H1 (cell line): ENCODE results near the gene CLPSL2. TPM values are rescaled to one million over a fixed set of nuclear protein-coding genes. Genes with fewer than 3 reads are reported as not detected.

Experiments used
- CTCF ChIA-PET: fragments of 300-600 bp; sonication (Branson Sonifier 250); formaldehyde crosslinking; loops from one replicate; lab custom pipeline; 2021; ENCODE audit not compliant: partially characterized antibody; lab: Charles Lee
- POLR2A ChIA-PET: fragments of 300-600 bp; sonication (Branson Sonifier 250); formaldehyde crosslinking; loops from one replicate; lab custom pipeline; 2021; ENCODE audit warnings: inconsistent platforms; ENCODE audit not compliant: partially characterized antibody; lab: Charles Lee
- DNase-seq, 2 experiments: peaks; one replicate each; pipeline versions ENCODE4 v3.0.0 to v3.0.0-alpha.2; 2010 to 2022; ENCODE audit warnings: low spot score in 2 of 2, low read depth in 1 of 2, mixed read lengths in 1 of 2
- FAIRE-seq: peaks from 2 replicates; lab custom pipeline; 2011; peaks lifted over from hg19 to GRCh38; lab: Jason Lieb, UNC
- H2AFZ ChIP-seq: 2 replicates; pipeline ENCODE4 v1.8.1; 2012; ENCODE audit warnings: low read length, inconsistent platforms
- H2AK5ac ChIP-seq: 2 replicates; pipeline ENCODE4 v1.6.1; 2013; ENCODE audit warnings: low read depth, low read length
- H2BK120ac ChIP-seq: replicated peaks from 2 replicates; pipeline ENCODE3; 2013; ENCODE audit warnings: low read depth, low read length, inconsistent platforms
- H2BK12ac ChIP-seq: 2 replicates; pipeline ENCODE4 v1.6.1; 2013; ENCODE audit warnings: low read depth, low read length
- H2BK15ac ChIP-seq: 2 replicates; pipeline ENCODE4 v1.6.1; 2013; ENCODE audit warnings: low read length
- H2BK20ac ChIP-seq: 2 replicates; pipeline ENCODE4 v1.6.1; 2013; ENCODE audit warnings: low read length
- H2BK5ac ChIP-seq: 2 replicates; pipeline ENCODE4 v1.6.1; 2013; ENCODE audit warnings: low read depth, low read length
- H3K14ac ChIP-seq: 2 replicates; pipeline ENCODE4 v1.6.1; 2013; ENCODE audit warnings: inconsistent platforms; ENCODE audit not compliant: insufficient read length
- H3K18ac ChIP-seq: 2 replicates; pipeline ENCODE4 v1.6.1; 2013; ENCODE audit warnings: low read length; ENCODE audit errors: extremely low read depth
- H3K23ac ChIP-seq: 2 replicates; pipeline ENCODE4 v1.6.1; 2013; ENCODE audit warnings: inconsistent platforms; ENCODE audit not compliant: insufficient read length
- H3K23me2 ChIP-seq: 2 replicates; pipeline ENCODE4 v1.6.1; 2013; ENCODE audit warnings: low read depth, low read length
- H3K27ac ChIP-seq: 2 replicates; pipeline ENCODE4 v1.6.1; 2011; ENCODE audit warnings: low read depth, low read length, inconsistent platforms
- H3K27me3 ChIP-seq, 4 experiments: replicated peaks in 1 of 4; 1 replicate in 1 of 4; 2 replicates in 3 of 4; pipeline versions ENCODE4 v1.6.1 to v1.8.1; 2011 to 2013; ENCODE audit warnings: low read length in 3 of 4, mild to moderate bottlenecking in 3 of 4, inconsistent platforms in 2 of 4, mixed read lengths in 2 of 4, moderate library complexity in 1 of 4; ENCODE audit not compliant: control insufficient read depth in 3 of 4, insufficient read depth in 3 of 4; ENCODE audit errors: extremely low read depth in 1 of 4
- H3K36me3 ChIP-seq, 4 experiments: 2 replicates each; pipeline versions ENCODE4 v1.6.1 to v1.8.1; 2011 to 2013; ENCODE audit warnings: mild to moderate bottlenecking in 4 of 4, low read length in 3 of 4, moderate library complexity in 2 of 4, control low read depth in 1 of 4, inconsistent platforms in 1 of 4; ENCODE audit not compliant: insufficient read depth in 4 of 4, control insufficient read depth in 2 of 4
- H3K4ac ChIP-seq: replicated peaks from 2 replicates; pipeline ENCODE3; 2013; ENCODE audit warnings: low read length, low read depth, mixed read lengths, inconsistent platforms; ENCODE audit not compliant: insufficient read length
- H3K4me1 ChIP-seq, 4 experiments: replicated peaks in 1 of 4; 1 replicate in 1 of 4; 2 replicates in 3 of 4; pipeline versions ENCODE4 v1.6.1 to v1.8.1; 2011 to 2013; ENCODE audit warnings: low read length in 3 of 4, inconsistent platforms in 2 of 4, mixed read lengths in 1 of 4; ENCODE audit not compliant: insufficient read depth in 4 of 4, control insufficient read depth in 3 of 4
- H3K4me2 ChIP-seq, 2 experiments: 2 replicates each; pipeline versions ENCODE4 v1.6.1 to v1.8.1; 2011 to 2013; ENCODE audit warnings: low read depth in 2 of 2, low read length in 2 of 2, control low read depth in 1 of 2, inconsistent platforms in 1 of 2, mild to moderate bottlenecking in 1 of 2; ENCODE audit not compliant: insufficient read depth in 1 of 2
- H3K4me3 ChIP-seq, 4 experiments: fragments of 200-600, 300-600 bp in 1 of 4; sonication (generic), shearing (Covaris generic), sonication (Bioruptor Twin) in 1 of 4; 2 replicates each; pipeline versions ENCODE4 v1.5.1 to v1.8.1; 2011 to 2016; ENCODE audit warnings: low read length in 4 of 4, low read depth in 3 of 4, control low read depth in 2 of 4, inconsistent platforms in 2 of 4, mild to moderate bottlenecking in 2 of 4, mixed read lengths in 1 of 4, moderate library complexity in 1 of 4; ENCODE audit not compliant: insufficient read depth in 2 of 4; ENCODE audit errors: extremely low read depth in 1 of 4
- H3K56ac ChIP-seq: replicated peaks from 2 replicates; pipeline ENCODE3; 2013; ENCODE audit warnings: low read depth, mild to moderate bottlenecking, mixed read lengths, low read length, inconsistent platforms; ENCODE audit not compliant: insufficient read length
- H3K79me1 ChIP-seq: 2 replicates; pipeline ENCODE4 v1.6.1; 2013; ENCODE audit warnings: low read depth, low read length, control low read depth
- H3K79me2 ChIP-seq, 2 experiments: 2 replicates each; pipeline versions ENCODE4 v1.6.1 to v1.8.1; 2012 to 2013; ENCODE audit warnings: low read length in 2 of 2, mild to moderate bottlenecking in 2 of 2, inconsistent platforms in 1 of 2; ENCODE audit not compliant: insufficient read depth in 2 of 2, control insufficient read depth in 1 of 2
- H3K9ac ChIP-seq, 4 experiments: replicated peaks in 1 of 4; 1 replicate in 1 of 4; 2 replicates in 3 of 4; pipeline versions ENCODE4 v1.6.1 to v1.8.1; 2011 to 2013; ENCODE audit warnings: low read depth in 3 of 4, low read length in 3 of 4, control low read depth in 2 of 4, mild to moderate bottlenecking in 2 of 4, moderate library complexity in 2 of 4, inconsistent platforms in 1 of 4; ENCODE audit errors: extremely low read depth in 1 of 4
- H3K9me3 ChIP-seq, 2 experiments: 2 replicates each; pipeline versions ENCODE4 v1.6.1 to v1.8.1; 2012 to 2013; ENCODE audit warnings: mild to moderate bottlenecking in 2 of 2, moderate library complexity in 2 of 2, control low read depth in 1 of 2, inconsistent platforms in 1 of 2, low read depth in 1 of 2, low read length in 1 of 2, mixed read lengths in 1 of 2; ENCODE audit not compliant: insufficient read depth in 2 of 2
- H4K20me1 ChIP-seq, 2 experiments: replicated peaks in 1 of 2; 2 replicates each; pipeline versions ENCODE3 to v1.8.1; 2011 to 2013; ENCODE audit warnings: inconsistent platforms in 2 of 2, low read length in 2 of 2, mild to moderate bottlenecking in 1 of 2; ENCODE audit not compliant: insufficient read depth in 2 of 2, control insufficient read depth in 1 of 2
- H4K5ac ChIP-seq: 2 replicates; pipeline ENCODE4 v1.6.1; 2013; ENCODE audit warnings: low read length, low read depth, mixed read lengths, inconsistent platforms; ENCODE audit not compliant: insufficient read length
- H4K8ac ChIP-seq: 2 replicates; pipeline ENCODE4 v1.8.0; 2013; ENCODE audit warnings: mild to moderate bottlenecking, moderate library complexity, low read length, inconsistent platforms; ENCODE audit not compliant: insufficient read depth; ENCODE audit errors: extremely low read depth
- H4K91ac ChIP-seq: replicated peaks from 2 replicates; pipeline ENCODE3; 2013; ENCODE audit warnings: low read length, mixed read lengths, inconsistent platforms; ENCODE audit not compliant: insufficient read length
- NANOG ChIP-seq: IDR thresholded peaks from 2 replicates; pipeline ENCODE4 v1.6.1; 2011; ENCODE audit warnings: low read length, low read depth, mild to moderate bottlenecking, inconsistent platforms; ENCODE audit not compliant: insufficient read depth, poor library complexity, severe bottlenecking
- SIX5 ChIP-seq: IDR thresholded peaks from 2 replicates; pipeline ENCODE4 v1.6.1; 2011; ENCODE audit warnings: mild to moderate bottlenecking, low read depth, low read length
- YY1 ChIP-seq: IDR thresholded peaks from 2 replicates; pipeline ENCODE4 v1.6.1; 2011; ENCODE audit warnings: low read depth, mild to moderate bottlenecking, low read length
- whole genome bisulfite sequencing, 2 experiments: shearing (Covaris generic) in 1 of 2; methylation state at CpG; one replicate each; pipeline versions ENCODE4 v1.1.6 to v1.1.7; 2013 to 2015; ENCODE audit warnings: low lambda C conversion rate in 2 of 2, mixed read lengths in 2 of 2, inconsistent platforms in 1 of 2, low coverage in 1 of 2, missing lambda C conversion rate in 1 of 2; ENCODE audit not compliant: insufficient replicate concordance in 2 of 2, insufficient coverage in 1 of 2, insufficient read length in 1 of 2; ENCODE audit errors: extremely low coverage in 1 of 2, missing lambda C conversion rate in 1 of 2; 5-methylcytosine and 5-hydroxymethylcytosine counted together
- polyA plus RNA-seq, 7 experiments: library from polyadenylated mRNA; depleted of rRNA in 3 of 7; stranded (reverse) in 5 of 7; unstranded in 2 of 7; fragments of >200 nt in 5 of 7; fragments of 200-250 nt in 2 of 7; gene quantifications; 1 replicate in 5 of 7; 2 replicates in 1 of 7; 4 replicates in 1 of 7; pipeline versions ENCODE4 v1.2.1 to v1.2.3, GENCODE V29; 2011 to 2013; ENCODE audit warnings: missing spikeins in 2 of 7, mixed read lengths in 2 of 7
- total RNA-seq: library from RNA; stranded (reverse); fragmentation: NEBNext Ultra II Directional; extraction: Animal tissue kit (Norgen Biotek cat#: 25700); gene quantifications from 2 replicates; pipeline ENCODE4 v1.2.1, GENCODE V29; 2021
- TF ChIP-seq, protein P1 (sequence below): IDR thresholded peaks from 2 replicates; pipeline ENCODE4 v1.6.1; 2011; ENCODE audit warnings: low read length, improper control_type of control experiment

The CLPSL2 gene
- total and polyA plus RNA-seq, 2 of the 8 experiments (the other 6 are each of a cell fraction or from before 2014, with no cell fraction given), result 1.4 to 3.4 TPM

DNA sequence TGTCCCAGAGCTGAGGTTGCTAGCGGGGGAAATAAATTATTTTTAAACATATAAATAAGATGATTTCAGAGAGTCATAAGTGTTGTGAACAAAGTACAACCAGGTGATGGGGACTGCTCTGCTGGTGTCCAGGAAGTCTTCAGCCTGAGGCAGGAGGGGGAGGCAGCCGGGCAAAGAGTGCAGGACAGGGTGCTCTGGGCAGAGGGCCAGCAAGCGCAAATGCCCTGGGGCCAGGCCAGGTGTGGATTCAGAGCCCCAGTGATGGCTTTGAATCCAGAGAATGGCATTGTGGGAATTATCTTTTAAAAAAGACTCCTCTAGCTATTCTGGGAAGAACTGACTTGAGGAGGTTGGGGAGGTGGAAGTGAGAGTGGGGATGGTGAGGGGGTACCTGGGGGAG lies 6.0 kb downstream of the CLPSL2 start:
- Histone ChIP-seq H3K9me3 (no peaks in the 10 kb centered on the region), H3K18ac (no peak overlapping the region), H3K4me2 (no peak overlapping the region), H2BK12ac (no peak overlapping the region), H3K4ac (no peak overlapping the region), H3K14ac (no peak overlapping the region), H4K8ac (no peak overlapping the region), H4K20me1 (no peaks in the 10 kb centered on the region), H3K79me1 (no peaks in the 10 kb centered on the region), H3K23me2 (no peaks in the 10 kb centered on the region), H3K23ac (no peak overlapping the region), H2BK15ac (no peak overlapping the region), H3K27me3 (no peaks in the 10 kb centered on the region), H2BK20ac (no peak overlapping the region), H2BK120ac (no peak overlapping the region), H3K4me1 (peaks cover 0 to 5% (median under 1%) of the 10 kb centered on the region in 4 experiments; a peak in 3 of 7 replicates), H3K36me3 (no peaks in the 10 kb centered on the region), H2BK5ac (no peak overlapping the region), H3K9ac (no peak overlapping the region), H2AK5ac (no peak overlapping the region), H3K79me2 (no peaks in the 10 kb centered on the region), H3K4me3 (no peak overlapping the region), H4K5ac (no peak overlapping the region), H3K56ac (no peak overlapping the region), H2AFZ (no peak overlapping the region), H4K91ac (no peak overlapping the region), H3K27ac (no peak overlapping the region)
- POLR2A ChIA-PET, result no interaction called here
- FAIRE-seq (no peak), DNase-seq (no peak)
- CTCF ChIA-PET, result interaction anchor here (1.4 kb wide), 1 partner anchor 15 kb away, joined by 3 read pairs; the partner anchor contains the start of gene CLPS
- 91% methylated on average over 3 of the region's 3 CpGs; no CpG with 5 or more reads in 1 of the 2 experiments for WGBS, 2 experiments
- TF ChIP-seq NANOG (no peak), SIX5 (no peak), YY1 (no peak)
- TF ChIP-seq, protein P1, sequence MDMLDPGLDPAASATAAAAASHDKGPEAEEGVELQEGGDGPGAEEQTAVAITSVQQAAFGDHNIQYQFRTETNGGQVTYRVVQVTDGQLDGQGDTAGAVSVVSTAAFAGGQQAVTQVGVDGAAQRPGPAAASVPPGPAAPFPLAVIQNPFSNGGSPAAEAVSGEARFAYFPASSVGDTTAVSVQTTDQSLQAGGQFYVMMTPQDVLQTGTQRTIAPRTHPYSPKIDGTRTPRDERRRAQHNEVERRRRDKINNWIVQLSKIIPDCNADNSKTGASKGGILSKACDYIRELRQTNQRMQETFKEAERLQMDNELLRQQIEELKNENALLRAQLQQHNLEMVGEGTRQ, result no peak
